ENCODE data around the gene KCNIP4. TPM values are rescaled to one million over a fixed set of nuclear protein-coding genes. Genes with fewer than 3 reads are reported as not detected.
"Not testable (repeated sequence)": the region's sequence is repeated elsewhere in the genome, so short reads cannot be mapped to it uniquely, and the experiment has no call there.

KCNIP4 gene
- total RNA-seq (2014; rRNA removed; shearing (Covaris generic)) = not detected in 2 replicates
- polyA plus RNA-seq (2016; fragmentation: Nextera tagmentation; extraction: Ambion mirVana) = 0.65 TPM in 2 replicates

DNA sequence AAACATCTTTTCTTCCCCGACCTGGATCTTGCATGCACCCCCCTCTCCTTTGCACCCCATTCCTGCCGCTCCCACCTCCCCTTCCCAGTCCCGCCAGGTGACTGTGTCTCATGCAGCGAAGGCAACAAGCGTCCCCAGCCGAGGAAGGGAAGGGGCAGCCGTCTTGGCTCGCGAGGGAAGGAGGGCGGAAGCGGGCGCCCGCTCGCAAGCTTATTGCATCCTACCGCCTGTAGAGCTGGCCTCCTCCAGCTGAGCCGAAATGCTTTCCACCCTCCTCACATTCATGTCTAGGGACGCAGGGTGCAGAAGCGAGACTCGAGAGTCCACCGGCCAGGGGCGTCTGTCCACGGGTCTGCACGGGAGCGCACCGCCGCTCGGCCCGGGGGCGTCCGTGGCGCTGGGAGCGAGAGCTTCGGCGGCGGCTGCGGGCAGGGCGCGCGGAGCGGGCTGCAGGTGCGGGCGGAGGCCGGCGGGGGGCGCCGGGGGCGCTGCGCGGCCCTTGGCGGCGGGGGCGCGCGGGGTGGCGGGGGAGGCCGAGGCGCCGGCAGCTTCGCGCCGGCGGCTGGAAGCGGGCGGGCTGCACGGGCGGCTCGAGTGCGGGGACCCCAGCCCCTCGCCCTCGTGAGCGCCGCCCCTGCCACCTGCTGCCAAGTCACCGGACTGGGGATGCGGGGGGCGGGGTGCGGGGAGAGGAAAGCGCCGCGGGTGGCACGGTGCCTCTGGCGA lies at the start of gene KCNIP4:
Gene KCNIP4, minus strand, starts transcription at position 426 of the 726 bp plus-strand sequence.
- H2AFZ ChIP-seq = peak within 1 kb of the TSS; percentile 74
- WGBS, 2 experiments (ENCODE audit: low coverage in 1 of 2, low lambda C conversion rate in 2 of 2, missing lambda C conversion rate in 2 of 2) = 3% methylated on average over 42 to 62 of the region's 81 CpGs
- peak; percentile 63 for DNase-seq

DNA sequence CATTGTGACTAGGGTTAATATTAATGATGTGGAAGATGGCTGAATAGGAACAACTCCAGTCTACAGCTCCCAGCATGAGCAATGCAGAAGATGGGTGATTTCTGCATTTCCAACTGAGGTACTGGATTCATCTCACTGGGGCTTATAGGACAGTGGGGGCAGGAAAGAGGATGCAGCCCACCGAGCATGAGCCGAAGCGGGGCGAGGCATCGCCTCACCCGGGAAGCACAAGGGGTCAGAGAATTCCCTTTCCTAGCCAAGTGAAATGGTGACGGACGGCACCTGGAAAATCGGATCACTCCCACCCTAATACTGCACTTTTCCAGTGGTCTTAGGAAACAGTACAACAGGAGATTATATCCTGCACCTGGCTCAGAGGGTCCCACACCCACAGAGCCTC lies 48.0 kb upstream of the KCNIP4 start:
- H3K27ac ChIP-seq; in situ Hi-C loops (cut with MboI); H2AFZ ChIP-seq; H3K79me2 ChIP-seq (ENCODE audit: insufficient read depth); H3K36me3 ChIP-seq (ENCODE audit: low read depth); H3K9me3 ChIP-seq (ENCODE audit: low read depth); H3K4me2 ChIP-seq (ENCODE audit: unreplicated experiment); H3K9me2 ChIP-seq (ENCODE audit: insufficient read depth); DNase-seq; H3K4me3 ChIP-seq; H3K27me3 ChIP-seq (replicated peaks; ENCODE audit: insufficient read depth); H3K9ac ChIP-seq; H4K20me1 ChIP-seq (ENCODE audit: insufficient read depth): not testable (repeated sequence)
- 91 to 94% methylated on average over 9 of the region's 9 CpGs for WGBS, 2 experiments (ENCODE audit: low coverage in 1 of 2, low lambda C conversion rate in 2 of 2, missing lambda C conversion rate in 2 of 2)
- Histone ChIP-seq H3F3A (ENCODE audit: insufficient read depth) (peaks cover 14% of the 10 kb centered on the region; the same call in 1 of the 2 replicates), H3K4me1 (ENCODE audit: insufficient read depth) (peaks cover 18% of the 10 kb centered on the region)

More for the DNA sequence above, at the start of gene KCNIP4:
- Histone ChIP-seq H3K27me3 (replicated peaks; ENCODE audit: insufficient read depth) (0 out of 2 replicates have a peak, but pooled peaks cover 4% of the 10 kb centered on the region), H3K9me2 (ENCODE audit: insufficient read depth) (no peaks in the 10 kb centered on the region), H3K9ac (peak within 1 kb of the TSS; percentile 12; the same call in 1 of the 2 replicates), H3F3A (ENCODE audit: insufficient read depth) (no peaks in the 10 kb centered on the region), H3K4me2 (ENCODE audit: unreplicated experiment) (peak within 1 kb of the TSS; percentile 60), H4K20me1 (ENCODE audit: insufficient read depth) (no peaks in the 10 kb centered on the region), H3K4me1 (ENCODE audit: insufficient read depth) (no peaks in the 10 kb centered on the region), H3K27ac (no peak within 1 kb of the TSS), H3K79me2 (ENCODE audit: insufficient read depth) (no peaks in the 10 kb centered on the region), H3K9me3 (ENCODE audit: low read depth) (no peaks in the 10 kb centered on the region), H3K4me3 (peak within 1 kb of the TSS; percentile 73), H3K36me3 (ENCODE audit: low read depth) (no peaks in the 10 kb centered on the region)
- TF ChIP-seq EZH2 (IDR thresholded peaks at IDR 0.05; ENCODE audit: insufficient read depth, poor library complexity, severe bottlenecking) (no peak), EZH2phosphoT487 (IDR thresholded peaks at IDR 0.05; ENCODE audit: insufficient read depth, low read depth) (no peak)
- in situ Hi-C loops (cut with MboI) = no loop called here

DNA sequence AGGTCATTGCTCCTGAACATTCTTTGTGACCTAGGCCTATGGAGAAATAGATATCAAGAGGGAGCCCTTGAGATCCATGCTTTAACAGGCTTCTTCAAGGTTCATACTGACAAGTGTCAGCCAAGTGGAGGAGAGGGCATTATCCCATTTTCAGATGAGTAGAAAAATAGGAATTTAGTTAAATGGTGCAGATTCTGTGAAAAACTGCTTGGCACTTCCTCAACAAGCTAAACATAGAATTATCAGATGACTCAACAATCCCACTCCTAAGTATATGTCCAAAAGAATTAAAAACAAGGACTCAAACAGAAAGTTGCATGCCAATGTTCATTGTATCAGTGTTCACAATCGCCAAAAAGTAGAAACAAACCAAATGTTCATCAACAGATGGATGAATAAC lies 43.8 kb upstream of the KCNIP4 start:
- Histone ChIP-seq H3K4me2 (ENCODE audit: unreplicated experiment) (peak overlapping the region; percentile 77), H2AFZ (no peak overlapping the region), H3K4me1 (ENCODE audit: insufficient read depth) (peaks cover 21% of the 10 kb centered on the region), H3F3A (ENCODE audit: insufficient read depth) (peaks cover 17% of the 10 kb centered on the region; the same call in 1 of the 2 replicates), H3K79me2 (ENCODE audit: insufficient read depth) (no peaks in the 10 kb centered on the region), H3K27ac (0 out of 2 replicates have a peak overlapping the region, but pooled peaks have one; percentile 20), H3K9ac (no peak overlapping the region), H3K9me2 (ENCODE audit: insufficient read depth) (no peaks in the 10 kb centered on the region), H3K9me3 (ENCODE audit: low read depth) (no peaks in the 10 kb centered on the region), H4K20me1 (ENCODE audit: insufficient read depth) (no peaks in the 10 kb centered on the region), H3K36me3 (ENCODE audit: low read depth) (no peaks in the 10 kb centered on the region), H3K27me3 (replicated peaks; ENCODE audit: insufficient read depth) (no peaks in the 10 kb centered on the region), H3K4me3 (peak overlapping the region; percentile 37)
- in situ Hi-C loops (cut with MboI) = no loop called here
- WGBS, 2 experiments (ENCODE audit: low coverage in 1 of 2, low lambda C conversion rate in 2 of 2, missing lambda C conversion rate in 2 of 2) = 0% methylated on average over 1 of the region's 1 CpG
- DNase-seq = peak; percentile 57
- TF ChIP-seq EZH2phosphoT487 (IDR thresholded peaks at IDR 0.05; ENCODE audit: insufficient read depth, low read depth) (no peak), EZH2 (IDR thresholded peaks at IDR 0.05; ENCODE audit: insufficient read depth, poor library complexity, severe bottlenecking) (no peak)

DNA sequence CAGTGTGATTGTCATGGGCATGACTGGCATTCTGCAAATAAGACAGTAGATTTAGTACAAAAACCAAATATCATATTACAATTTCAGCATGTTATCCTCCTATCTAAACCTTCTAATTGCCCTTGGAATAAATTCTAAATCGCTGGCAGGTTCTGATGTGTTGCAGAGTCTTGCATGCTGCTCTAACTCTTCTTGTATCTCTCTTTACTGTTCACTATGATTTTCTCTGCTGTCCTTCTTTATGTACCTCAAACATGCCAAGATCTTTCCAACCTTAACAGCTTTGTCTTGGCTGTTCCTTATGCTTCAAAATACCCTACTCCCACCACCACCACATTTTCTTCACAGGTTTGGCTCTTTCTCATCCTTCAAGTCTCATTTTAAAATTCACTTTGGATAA lies 43.0 kb upstream of the KCNIP4 start:
- H2AFZ ChIP-seq = no peak overlapping the region
- no peaks in the 10 kb centered on the region for H3K9me3 ChIP-seq (ENCODE audit: low read depth)
- H3K9me2 ChIP-seq (ENCODE audit: insufficient read depth) = no peaks in the 10 kb centered on the region
- in situ Hi-C loops (cut with MboI) = no loop called here
- no peaks in the 10 kb centered on the region for H3K27me3 ChIP-seq (replicated peaks; ENCODE audit: insufficient read depth)
- WGBS, 2 experiments (ENCODE audit: low coverage in 1 of 2, low lambda C conversion rate in 2 of 2, missing lambda C conversion rate in 2 of 2) = 76 to 90% methylated on average over 1 of the region's 1 CpG
- H3K79me2 ChIP-seq (ENCODE audit: insufficient read depth) = no peaks in the 10 kb centered on the region
- no peaks in the 10 kb centered on the region for H4K20me1 ChIP-seq (ENCODE audit: insufficient read depth)
- no peak for DNase-seq
- no peaks in the 10 kb centered on the region for H3K36me3 ChIP-seq (ENCODE audit: low read depth)
- peaks cover 21% of the 10 kb centered on the region for H3K4me1 ChIP-seq (ENCODE audit: insufficient read depth)
- no peak overlapping the region for H3K27ac ChIP-seq
- no peak overlapping the region for H3K4me3 ChIP-seq
- no peak overlapping the region for H3K4me2 ChIP-seq (ENCODE audit: unreplicated experiment)
- no peak for TF ChIP-seq EZH2phosphoT487 (IDR thresholded peaks at IDR 0.05; ENCODE audit: insufficient read depth, low read depth)
- no peak for TF ChIP-seq EZH2 (IDR thresholded peaks at IDR 0.05; ENCODE audit: insufficient read depth, poor library complexity, severe bottlenecking)
- H3F3A ChIP-seq (ENCODE audit: insufficient read depth) = peaks cover 17% of the 10 kb centered on the region; the same call in 1 of the 2 replicates
- H3K9ac ChIP-seq = no peak overlapping the region

Measured in GM23248 (cell line).